Measurements from ENCODE around the gene COPA.
"Not testable (repeated sequence)": the region's sequence is repeated elsewhere in the genome, so short reads cannot be mapped to it uniquely, and the experiment has no call there.

The COPA gene

DNA sequence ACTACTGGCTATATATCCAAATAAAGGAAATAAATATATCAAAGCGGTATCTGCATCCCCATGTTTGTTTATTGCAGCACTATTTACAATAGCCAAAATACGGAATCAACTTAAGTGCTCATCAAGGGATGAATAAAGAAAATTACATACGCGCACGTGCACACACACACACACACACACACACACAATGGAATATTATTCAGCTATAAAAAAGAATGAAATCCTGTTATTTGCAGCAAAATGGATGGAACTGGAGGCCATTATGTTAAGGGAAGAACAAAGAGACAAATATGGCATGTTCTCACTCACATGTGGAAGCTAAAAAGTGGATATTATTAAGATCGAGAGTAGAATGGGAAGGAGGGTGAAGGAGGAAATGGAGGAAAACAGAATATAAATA lies 20.2 kb downstream of the COPA start:
- DNase-seq, result no peak

GRCh38 chr1:160315359-160315758 lies 27.7 kb downstream of the COPA start:
- no peak for DNase-seq

GRCh38 chr1:160309571-160309970 lies 33.5 kb downstream of the COPA start:
- no peak for DNase-seq

DNA sequence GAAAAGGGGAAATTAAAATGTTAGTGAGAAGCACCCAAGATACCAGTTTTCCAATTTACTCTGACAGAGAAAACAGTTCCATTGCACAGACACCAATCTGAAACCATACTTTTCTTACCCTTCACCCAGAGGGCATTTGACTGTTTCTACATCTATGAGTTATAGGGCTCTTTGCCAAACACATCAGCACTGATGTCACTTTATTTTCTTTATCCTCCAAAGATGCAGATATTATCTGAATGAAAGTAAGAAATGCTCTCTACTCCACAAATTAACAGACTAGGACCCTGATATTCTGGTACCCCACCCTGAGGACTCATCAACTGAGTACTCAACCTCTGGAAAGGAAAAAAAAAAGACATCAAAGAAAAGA lies 33.9 kb downstream of the COPA start:
- no peak for DNase-seq

DNA sequence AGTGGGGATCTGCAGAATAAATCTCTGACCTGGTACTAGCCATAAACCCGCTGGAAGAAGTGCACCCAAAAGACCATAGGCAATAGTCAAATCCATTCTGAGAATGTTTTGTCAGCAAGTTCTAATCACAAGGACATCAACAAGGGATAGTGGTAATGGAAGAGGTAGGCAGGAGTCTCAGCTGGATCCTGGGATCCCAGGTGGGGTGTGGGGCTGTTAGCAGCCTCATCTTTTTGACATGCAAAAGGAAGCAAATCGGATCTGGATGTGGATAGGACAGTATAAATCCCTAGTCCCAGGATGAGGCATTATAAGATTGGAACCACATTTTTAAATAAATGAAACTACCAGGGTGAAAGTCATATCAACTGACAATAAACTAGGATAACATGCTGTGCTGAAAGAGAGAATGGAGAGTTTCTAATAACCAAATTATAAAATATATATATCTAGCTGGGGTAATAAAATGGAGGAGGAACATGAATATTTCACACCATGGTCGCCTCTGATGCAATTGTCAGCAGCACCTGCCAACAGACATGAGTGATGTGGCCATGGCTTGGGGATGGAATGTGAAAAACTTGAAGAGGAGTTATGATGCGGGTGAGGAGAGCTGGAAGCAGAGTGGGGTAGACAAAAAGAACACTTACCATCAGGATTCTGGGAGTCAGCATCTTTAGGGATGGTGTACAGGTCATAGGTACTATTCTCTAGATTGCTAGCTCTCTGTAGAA lies 34.4 kb downstream of the COPA start:
- DNase-seq, result no peak

DNA sequence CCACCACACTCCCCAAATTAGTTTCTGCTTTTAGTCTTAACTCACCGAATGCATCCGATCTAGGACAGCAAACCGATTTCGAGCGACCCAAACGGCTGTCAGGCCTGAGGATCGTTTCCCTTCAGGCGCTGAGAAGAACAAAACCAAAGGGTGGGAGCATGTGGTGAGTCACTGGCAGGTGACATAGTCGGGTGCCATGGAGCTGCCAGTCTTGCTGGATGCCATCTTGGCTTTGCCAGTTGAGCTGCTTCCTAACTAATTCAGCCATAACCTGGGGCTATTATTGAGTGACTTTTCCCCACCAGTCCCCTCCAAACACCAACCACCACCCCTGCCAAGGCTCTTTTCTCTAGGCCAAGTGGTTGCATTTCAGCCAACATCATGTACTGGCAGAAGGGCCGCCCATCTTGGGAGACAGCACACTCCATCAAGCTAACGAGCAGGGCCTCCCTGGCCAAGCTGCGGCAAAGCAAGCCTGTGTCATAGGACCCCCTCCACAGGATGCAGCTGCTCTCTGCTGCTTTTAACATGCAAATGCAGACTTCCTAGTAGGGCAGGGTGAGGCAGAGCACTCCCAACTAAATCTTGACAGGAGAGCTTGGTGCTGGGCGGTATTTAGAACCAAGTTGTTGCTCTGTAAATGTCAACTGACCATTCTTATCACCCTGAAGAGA lies 35.8 kb downstream of the COPA start:
- DNase-seq, result no peak

- no peak for DNase-seq
These were observed 42.9 kb downstream of the COPA start for GRCh38 chr1:160300173-160300572.

DNA sequence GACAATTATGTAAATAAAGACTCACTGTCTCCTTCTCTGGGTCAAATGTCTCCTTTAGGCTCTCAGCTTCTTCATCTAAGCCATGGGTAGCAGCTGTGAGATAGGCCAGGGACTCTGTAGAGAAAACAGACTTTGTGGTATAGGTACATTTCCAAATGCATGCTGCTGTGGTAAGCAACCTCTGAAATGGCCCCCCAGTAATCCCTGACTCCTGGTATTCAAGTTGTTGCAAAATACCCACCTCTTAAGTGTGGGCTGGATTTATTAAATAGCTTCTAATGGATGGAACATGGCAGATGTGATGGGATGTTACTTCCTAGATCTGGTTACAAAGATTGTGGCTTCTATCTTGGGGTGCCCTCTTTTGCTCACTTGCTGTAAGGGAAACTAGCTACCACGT lies 47.0 kb downstream of the COPA start:
- no peak for DNase-seq

GRCh38 chr1:160293020-160293968 lies 49.8 kb downstream of the COPA start:
- no peak for DNase-seq

DNA sequence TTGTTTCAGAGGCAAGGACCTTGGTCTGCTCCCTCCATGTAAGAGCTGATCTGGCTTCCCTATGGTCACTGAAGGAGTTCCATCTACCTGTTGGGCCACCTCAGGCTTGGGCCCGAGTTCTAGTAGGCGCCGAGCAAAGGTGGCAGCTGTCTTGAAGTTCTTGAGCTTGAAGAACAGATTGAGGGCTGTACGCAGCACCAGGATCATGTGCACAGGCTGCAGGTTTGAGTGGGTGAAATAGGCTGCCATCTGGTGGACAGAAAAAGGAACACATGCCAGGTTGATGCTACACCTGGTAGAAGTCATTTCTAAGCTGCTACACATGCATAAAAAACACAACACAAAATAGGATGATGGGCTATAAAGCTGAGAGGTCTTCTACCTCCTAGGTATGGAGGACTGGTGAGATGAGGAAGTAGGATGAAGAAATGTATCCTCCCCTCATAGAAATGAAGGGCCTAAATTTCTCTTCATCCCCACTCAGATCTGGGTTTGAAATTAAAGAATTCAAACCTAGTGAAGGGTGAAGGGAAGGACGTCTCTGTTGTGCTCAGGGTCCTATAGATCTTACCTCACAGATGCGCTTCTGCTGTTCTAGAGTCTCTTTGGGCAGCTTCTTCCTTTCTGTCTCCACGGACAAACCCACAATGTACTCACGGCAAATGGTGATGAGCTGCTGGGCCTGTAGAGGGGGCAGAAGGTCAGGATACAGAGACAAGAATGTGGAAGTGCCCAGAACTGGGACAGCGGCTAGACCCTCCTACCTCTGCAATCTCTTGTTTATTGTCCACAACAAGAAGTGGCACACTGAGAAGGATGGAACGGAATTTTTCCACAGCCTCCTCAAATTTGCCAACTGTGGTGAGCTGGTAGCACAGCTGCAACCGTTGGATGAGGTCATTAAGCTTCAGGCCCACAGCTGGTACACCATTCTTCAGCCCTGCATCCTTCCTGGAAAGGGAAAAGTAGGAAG lies 51.5 kb downstream of the COPA start:
- DNase-seq, result peak; percentile 48

DNA sequence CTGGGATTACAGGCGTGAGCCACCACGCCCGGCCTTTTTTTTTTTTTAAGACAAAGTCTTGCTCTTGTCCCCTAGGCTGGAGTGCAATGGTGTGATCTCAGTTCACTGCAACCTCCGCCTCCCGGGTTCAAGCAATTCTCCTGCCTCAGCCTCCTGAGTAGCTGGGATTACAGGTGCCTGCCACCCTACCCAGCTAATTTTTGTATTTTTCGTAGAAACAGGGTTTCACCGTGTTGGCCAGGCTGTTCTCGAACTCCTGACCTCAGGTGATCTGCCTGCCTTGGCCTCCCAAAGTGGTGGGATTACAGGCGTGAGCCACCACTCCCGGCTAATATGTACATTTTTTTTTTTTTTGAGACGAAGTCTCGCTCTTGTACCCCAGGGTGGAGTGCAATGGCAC lies 55.3 kb downstream of the COPA start:
- not testable (repeated sequence) for DNase-seq

DNA sequence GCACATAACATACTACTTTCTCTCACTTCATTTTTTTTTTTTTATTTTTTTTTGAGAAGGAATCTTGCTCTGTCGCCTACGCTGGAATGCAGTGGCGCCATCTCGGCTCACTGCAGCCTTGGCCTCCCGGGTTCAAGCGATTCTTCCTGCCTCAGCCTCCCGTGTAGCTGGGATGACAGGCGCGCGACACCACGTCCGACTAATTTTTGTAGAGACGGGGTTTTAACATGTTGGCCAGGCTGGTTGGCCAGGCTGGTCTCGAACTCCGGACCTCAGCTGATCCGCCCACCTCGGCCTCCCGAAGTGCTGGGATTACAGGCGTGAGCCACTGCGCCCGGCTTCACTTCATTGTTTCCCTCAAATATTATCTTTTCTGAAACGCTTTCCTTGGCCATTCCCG lies 57.5 kb downstream of the COPA start:
- DNase-seq, result no peak

- peak; percentile 86 for DNase-seq
These were observed 58.2 kb downstream of the COPA start, which contains the start of gene PEX19 for GRCh38 chr1:160284782-160285344. Gene PEX19, minus strand, starts transcription at chr1:160285133. Its CDS starts 9 bp downstream, at chr1:160285124.

DNA sequence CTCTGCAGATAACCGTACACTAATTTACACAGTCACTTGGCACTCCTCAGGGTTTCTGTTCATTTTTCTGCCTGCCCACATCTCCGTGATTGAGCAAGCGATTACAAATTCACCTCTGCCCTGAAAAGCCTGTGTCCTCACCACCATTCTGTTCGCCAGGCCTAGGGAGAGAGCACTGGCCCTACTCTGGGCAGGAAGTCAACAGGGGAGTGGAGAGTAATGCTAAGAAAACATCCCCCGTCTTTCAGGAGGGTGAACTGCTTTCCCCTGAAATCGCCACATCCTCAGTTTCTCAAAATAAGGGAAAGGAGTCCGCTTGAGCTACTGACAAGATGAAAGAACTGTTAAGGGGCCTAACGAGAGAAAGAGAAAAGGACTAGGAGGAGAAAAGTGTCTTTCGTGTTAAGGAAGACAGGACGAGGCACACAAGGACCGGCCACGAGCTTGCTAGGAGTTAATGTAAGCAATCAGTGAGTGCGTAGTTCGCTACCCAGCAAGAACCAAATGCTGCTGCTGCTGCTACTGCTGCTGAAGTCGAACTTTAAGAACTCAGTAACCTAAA lies 58.7 kb downstream of the COPA start:
- DNase-seq, result no peak

DNA sequence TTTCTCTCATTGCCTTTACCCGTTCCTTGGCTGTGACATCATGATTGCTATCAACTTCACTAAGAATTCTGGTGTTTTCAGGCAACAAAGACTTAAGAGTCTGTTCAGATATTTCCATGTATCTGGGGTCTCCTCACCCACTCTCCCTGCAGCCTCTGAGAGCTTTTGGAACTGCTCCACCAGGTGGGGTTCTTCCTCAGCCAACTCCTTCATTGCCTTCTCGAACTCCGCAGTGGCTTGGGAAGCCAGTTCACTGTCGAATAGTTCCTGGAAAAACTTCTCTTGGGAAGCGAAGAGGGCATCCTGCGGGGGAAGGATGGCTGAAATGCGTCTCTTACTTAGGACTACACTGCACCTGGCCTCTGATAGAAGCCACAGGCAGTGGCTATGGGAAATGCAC lies 60.2 kb downstream of the COPA start:
- DNase-seq, result no peak

GRCh38 chr1:160277987-160278386 lies 65.1 kb downstream of the COPA start:
- DNase-seq, result no peak

DNA sequence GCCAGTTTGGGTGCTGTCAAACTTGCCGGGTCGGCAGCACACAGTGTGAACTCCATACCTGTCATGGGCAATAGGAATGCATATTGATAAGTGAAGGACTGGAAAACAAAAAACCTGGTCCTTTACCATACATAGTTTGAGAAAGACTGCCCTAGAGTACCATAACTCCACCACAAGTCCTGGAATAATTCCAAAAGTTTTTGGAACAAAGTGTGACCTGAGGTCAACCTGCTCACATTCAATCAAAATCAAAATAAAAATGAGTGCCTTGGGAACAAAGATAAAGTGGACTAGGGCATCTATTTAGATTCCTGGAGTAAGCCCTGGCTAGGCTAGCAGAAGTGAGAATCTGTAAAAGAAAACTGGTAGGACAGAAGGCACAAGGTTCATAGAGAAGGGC lies 65.7 kb downstream of the COPA start:
- DNase-seq, result no peak

DNA sequence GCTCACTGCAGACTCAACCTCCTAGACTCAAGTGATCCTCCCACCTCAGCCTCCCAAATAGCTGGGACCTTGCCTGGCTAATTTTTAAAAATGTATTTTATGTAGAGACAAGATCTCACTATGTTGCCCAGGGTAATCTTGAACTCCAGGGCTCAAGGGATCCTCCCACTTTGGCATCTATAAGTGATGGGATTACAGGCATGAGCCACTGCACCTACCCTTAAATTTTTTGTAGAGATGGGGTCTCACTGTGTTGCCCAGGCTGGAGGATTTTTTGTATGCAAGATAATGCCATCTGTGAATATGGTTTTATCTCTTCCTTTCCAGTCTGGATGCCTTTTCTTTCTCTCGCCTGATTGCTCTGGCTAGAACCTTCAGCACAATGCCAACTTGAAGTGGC lies 72.0 kb downstream of the COPA start:
- no peak for DNase-seq

- DNase-seq, result no peak
These were observed 75.6 kb downstream of the COPA start for GRCh38 chr1:160267284-160267991.

DNA sequence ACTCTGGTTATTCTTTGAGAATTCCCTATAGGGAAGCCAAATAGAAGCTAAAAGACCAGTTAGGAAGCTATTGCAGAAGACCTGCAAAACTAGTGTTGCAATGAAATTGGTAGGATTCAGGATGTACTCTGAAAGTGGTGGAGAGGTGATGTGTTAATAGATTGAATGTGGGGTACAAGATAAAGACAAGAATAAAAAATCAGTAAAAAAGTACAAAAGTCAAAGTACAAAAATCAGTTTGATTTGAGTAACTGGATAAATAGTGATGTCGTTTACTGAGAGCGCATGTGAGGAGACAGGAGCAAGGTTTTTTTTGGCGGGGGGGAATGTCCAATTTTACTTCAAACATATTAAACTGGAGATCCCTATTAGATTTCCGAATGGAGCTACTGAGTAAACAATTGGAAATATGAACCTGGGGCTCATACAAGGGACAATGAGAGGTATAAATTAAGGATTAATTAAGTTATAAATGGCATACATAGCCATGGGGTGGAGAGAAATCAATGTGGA lies 78.2 kb downstream of the COPA start:
- DNase-seq, result no peak

All from NCI-H187 treated with DMSO at 0.1 percent for 48 hours (cell line).